Measurements from ENCODE around the gene IPP. TPM values are rescaled to one million over a fixed set of nuclear protein-coding genes. Genes with fewer than 3 reads are reported as not detected.

IPP gene
- total RNA-seq, 4 donors from 2014 or later, result 6.7 to 16.3 (median 8.0) TPM

- ATAC-seq, result no peak
- no peak overlapping the region for H3K27ac ChIP-seq
- H3K36me3 ChIP-seq, result peaks cover 2 to 85% of the 10 kb centered on the region in 2 donors
- H3K4me3 ChIP-seq, result no peak overlapping the region
- TF ChIP-seq POLR2A (IDR thresholded peaks at IDR 0.05) (no peak), CTCF (IDR thresholded peaks at IDR 0.05) (no peak), POLR2AphosphoS5 (IDR thresholded peaks at IDR 0.05) (no peak), EP300 (IDR thresholded peaks at IDR 0.05) (no peak)
- 91 to 100% methylated on average over 2 to 3 of the region's 3 CpGs for WGBS, 2 donors (ENCODE audit: low coverage in 1 of 2)
- peaks cover 0 to 13% (median 0%) of the 10 kb centered on the region in 3 donors for H3K4me1 ChIP-seq
- H3K9me3 ChIP-seq, result no peaks in the 10 kb centered on the region
- H3K27me3 ChIP-seq, result no peaks in the 10 kb centered on the region
Observed at GRCh38 chr1:45656573-45657226, 93.8 kb downstream of the IPP start.

- H3K27me3 ChIP-seq, result no peaks in the 10 kb centered on the region
- H3K36me3 ChIP-seq, result peaks cover 2 to 94% of the 10 kb centered on the region in 2 donors
- H3K4me3 ChIP-seq, result no peak overlapping the region
- 90 to 96% methylated on average over 6 to 12 of the region's 12 CpGs for WGBS, 2 donors (ENCODE audit: low coverage in 1 of 2)
- ATAC-seq, result no peak
- H3K4me1 ChIP-seq, result no peaks in the 10 kb centered on the region
- no peak for TF ChIP-seq POLR2A (IDR thresholded peaks at IDR 0.05)
- TF ChIP-seq CTCF (IDR thresholded peaks at IDR 0.05), result no peak
- no peak for TF ChIP-seq POLR2AphosphoS5 (IDR thresholded peaks at IDR 0.05)
- no peak for TF ChIP-seq EP300 (IDR thresholded peaks at IDR 0.05)
- no peaks in the 10 kb centered on the region for H3K9me3 ChIP-seq
- no peak overlapping the region for H3K27ac ChIP-seq
Observed at GRCh38 chr1:45654540-45655280, 95.7 kb downstream of the IPP start.

Other genes with a start within 250 kb of the IPP start
- 100 to 1,000 TPM; 305 to 575 (median 359) TPM for gene PRDX1, start 228.8 kb downstream of the IPP start, total RNA-seq
- 10 to 100 TPM; 43.0 to 56.9 (median 46.5) TPM for gene AKR1A1, start 199.8 kb downstream of the IPP start, total RNA-seq
- 10 to 100 TPM; 44.3 to 79.7 (median 54.2) TPM for gene NASP, start 166.6 kb downstream of the IPP start, total RNA-seq
- gene CCDC17, start 126.6 kb downstream of the IPP start, total RNA-seq, result 1 to 10 TPM; 1.2 to 4.7 (median 1.6) TPM
- gene GPBP1L1, start 64.1 kb downstream of the IPP start, total RNA-seq, result 100 to 1,000 TPM in 3 of 4 donors, 10 to 100 TPM in 1; 98.6 to 147 (median 115) TPM
- gene TMEM69, start 62.5 kb downstream of the IPP start, total RNA-seq, result 10 to 100 TPM; 10.6 to 27.1 (median 21.9) TPM
- gene MAST2, start 53.0 kb upstream of the IPP start, total RNA-seq, result 10 to 100 TPM; 31.1 to 76.9 (median 73.4) TPM

Measured in gastroesophageal sphincter (tissue), 4 donors.